GM12891 (cell line): ENCODE data around the gene METTL22.

Experiments used
- DNase-seq: peaks from one replicate; pipeline ENCODE4 v3.0.0; 2011; ENCODE audit warnings: low spot score; ENCODE audit not compliant: insufficient read length
- FAIRE-seq: peaks from 2 replicates; lab custom pipeline; 2011; peaks lifted over from hg19 to GRCh38; lab: Jason Lieb, UNC
- PAX5 ChIP-seq: IDR thresholded peaks from 2 replicates; pipeline ENCODE4 v1.6.1; 2011; ENCODE audit warnings: low read length, moderate library complexity, mild to moderate bottlenecking; ENCODE audit not compliant: insufficient read depth, severe bottlenecking
- POLR2A ChIP-seq: IDR thresholded peaks from 2 replicates; pipeline ENCODE4 v1.6.1; 2011; ENCODE audit warnings: low read depth, low read length, control low read depth
- POLR2AphosphoS5 ChIP-seq: IDR thresholded peaks from 2 replicates; pipeline ENCODE4 v1.6.1; 2011; ENCODE audit warnings: low read depth, low read length, control low read depth
- POU2F2 ChIP-seq: IDR thresholded peaks from 2 replicates; pipeline ENCODE4 v1.6.1; 2011; ENCODE audit warnings: low read depth, mild to moderate bottlenecking, control low read depth, low read length, moderate library complexity
- SPI1 ChIP-seq: IDR thresholded peaks from 2 replicates; pipeline ENCODE4 v1.6.1; 2011; ENCODE audit warnings: low read depth, low read length, control low read depth
- TAF1 ChIP-seq: IDR thresholded peaks from 2 replicates; pipeline ENCODE4 v1.6.1; 2011; ENCODE audit warnings: low read depth, low read length, control low read depth

Gene METTL22

DNA sequence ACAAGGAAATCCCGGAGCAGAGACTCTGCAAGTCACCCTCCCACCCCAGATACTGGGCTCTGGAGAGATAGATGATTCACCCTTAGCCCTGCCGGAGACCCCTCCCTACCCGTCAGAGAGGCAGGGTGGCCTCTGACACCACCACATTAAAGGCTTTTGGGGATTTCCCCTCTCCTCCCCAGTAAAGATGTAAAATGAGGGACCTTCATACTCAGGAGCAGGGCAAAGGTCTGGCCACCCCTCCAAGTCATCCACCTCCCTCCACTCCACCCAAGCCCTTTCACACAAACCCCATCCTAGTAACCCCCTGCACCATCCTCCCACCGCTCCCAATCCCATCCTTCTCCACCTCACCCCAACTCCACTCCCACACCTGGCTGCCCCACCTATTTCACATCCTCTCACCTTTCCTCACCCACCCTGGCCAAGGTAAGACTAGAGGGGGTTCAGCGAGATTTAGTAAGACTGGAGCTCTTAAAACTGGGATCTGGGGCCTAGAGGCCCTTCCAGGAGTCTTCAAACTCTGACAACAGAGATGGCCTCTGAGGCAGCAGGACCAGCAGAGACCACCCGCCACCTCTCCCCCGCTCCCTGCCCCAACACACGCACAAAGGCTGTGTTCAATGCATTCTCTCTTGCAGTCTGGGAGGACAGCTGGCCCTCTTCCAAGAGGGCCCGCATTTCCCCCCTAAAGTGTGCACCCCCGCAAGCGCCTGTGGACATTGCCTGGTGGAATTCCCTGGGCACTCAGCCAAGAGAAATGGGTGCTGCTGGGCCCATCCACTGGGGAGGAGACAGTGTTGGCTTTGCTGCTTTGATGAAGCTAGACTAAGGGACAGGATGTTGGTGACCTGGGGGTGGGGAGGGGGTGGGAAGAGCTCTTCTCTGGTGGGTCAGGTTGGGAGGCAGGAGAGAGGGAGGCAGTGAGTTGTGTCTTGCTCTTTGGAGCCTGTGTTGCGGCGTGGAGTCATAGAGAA lies 54.0 kb downstream of the METTL22 start:
- TF ChIP-seq TAF1, result no peak
- FAIRE-seq (no peak), DNase-seq (no peak)

DNA sequence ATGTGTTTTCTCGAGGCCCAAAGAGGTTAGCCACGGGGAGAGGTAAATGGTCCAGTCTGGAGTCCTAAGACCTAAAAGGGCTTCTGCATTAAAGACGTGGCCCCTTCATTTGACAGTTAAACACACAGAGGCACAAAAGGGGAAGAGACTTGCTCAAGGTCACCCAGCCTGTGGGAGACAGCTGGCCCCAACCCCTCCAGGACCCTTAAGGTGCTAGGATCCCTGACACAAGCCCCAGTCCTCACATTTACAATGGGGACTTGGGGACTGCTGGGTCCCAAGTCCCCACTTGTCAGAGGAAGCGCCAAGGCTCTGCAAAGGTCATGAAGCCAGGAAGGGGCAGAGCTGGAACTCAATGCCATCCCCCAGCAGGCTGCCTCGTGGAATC lies 54.7 kb downstream of the METTL22 start:
- TF ChIP-seq POLR2AphosphoS5 (no peak), POLR2A (no peak), SPI1 (no peak), POU2F2 (no peak), TAF1 (no peak), PAX5 (no peak)
- DNase-seq, result no peak
- FAIRE-seq, result no peak

DNA sequence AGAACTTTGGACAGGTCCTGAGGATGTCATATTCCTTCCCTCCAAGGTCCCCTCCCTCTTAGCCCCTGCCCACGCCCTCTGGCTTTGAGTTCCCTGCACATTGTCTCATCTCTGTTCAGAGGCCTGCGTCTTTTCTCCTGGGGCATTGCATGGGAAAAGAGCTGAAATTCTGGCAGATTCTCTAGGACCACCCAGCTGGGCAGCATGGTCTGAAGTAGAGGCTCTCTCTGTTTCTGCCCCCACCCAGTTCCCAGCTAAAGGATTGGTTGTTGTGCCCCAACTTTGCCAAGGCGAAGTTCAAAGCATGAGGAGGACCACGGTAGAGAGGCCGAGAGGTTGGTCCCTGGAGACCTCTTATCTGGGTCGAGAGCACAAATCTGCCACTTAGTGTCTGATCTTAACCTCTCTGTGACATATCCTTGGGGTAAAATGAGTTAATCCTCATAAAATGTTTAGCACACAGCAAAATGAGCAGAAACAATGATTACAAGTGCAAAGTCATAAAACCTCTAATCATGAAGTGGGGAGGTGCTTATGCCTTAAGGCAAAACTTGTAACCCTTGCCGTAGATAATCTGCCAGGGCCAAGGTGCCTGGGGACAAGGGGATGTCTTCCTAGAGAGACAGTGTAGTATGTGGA lies 55.4 kb downstream of the METTL22 start:
- DNase-seq, result no peak
- FAIRE-seq, result no peak
- no peak for TF ChIP-seq POLR2A
- no peak for TF ChIP-seq SPI1
- TF ChIP-seq TAF1, result no peak
- TF ChIP-seq POLR2AphosphoS5, result no peak
- TF ChIP-seq POU2F2, result no peak

DNA sequence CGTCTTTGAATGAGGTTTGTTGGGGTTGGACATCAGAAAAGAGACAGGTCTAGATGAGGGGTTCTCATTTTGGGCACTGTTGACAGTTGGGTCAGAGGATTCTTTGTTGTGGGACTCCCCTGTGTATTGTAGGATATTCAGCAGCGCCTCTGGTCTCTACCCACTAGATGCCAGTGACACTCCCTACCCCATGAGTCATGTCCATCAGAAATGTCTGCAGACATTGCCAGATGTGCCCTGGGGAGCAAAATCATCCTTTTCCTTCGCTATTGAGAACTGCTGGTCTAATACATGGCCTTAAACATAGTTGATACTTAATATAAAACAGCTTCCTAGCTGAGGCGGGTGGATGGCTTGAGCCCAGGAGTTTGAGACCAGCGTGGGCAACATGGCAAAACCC lies 56.0 kb downstream of the METTL22 start:
- TF ChIP-seq POLR2A, result no peak
- TF ChIP-seq SPI1, result no peak
- TF ChIP-seq POLR2AphosphoS5, result no peak
- TF ChIP-seq POU2F2, result no peak
- no peak for TF ChIP-seq PAX5
- no peak for TF ChIP-seq TAF1
- DNase-seq, result no peak
- no peak for FAIRE-seq

DNA sequence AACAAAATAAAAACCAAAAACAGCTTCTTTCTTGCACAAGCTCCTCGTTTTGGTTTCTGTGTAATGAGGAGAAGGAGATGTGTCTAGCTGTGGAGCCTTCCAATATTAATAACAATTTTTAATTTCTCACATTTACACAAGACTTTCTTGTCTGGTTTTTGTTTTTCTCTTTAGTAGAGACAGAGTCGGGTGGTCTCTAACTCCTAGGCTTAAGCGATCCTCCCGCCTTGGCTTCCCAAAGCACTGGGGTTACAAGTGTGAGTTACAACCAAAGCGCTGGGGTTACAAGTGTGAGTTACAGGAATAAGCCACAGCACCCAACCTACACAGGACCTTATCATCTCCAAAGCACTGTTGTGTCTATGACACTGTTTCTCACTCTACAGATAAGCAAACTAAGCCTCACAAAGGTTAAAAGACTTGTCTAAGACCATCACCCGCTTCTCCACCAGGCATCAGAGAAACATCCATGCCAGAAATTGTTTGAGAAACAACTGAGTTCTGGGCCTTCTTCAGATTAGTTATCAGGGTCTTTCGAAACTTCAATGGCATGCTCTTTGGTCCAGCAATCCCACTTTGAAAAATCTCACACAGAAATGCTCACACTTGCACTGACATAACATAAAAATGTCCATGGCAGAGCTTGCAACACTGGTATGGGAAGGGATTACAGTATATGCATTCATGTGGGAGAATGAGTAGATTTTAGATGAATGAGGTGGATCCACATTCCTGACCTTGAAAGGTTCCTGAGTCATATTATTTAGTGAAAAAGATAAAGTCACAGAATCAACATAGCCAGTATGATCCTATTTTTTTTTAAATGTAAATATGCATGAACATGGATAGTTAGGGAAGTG lies 56.8 kb downstream of the METTL22 start:
- TF ChIP-seq POU2F2, result no peak
- no peak for TF ChIP-seq POLR2A
- TF ChIP-seq POLR2AphosphoS5, result no peak
- TF ChIP-seq TAF1, result no peak
- no peak for TF ChIP-seq PAX5
- no peak for TF ChIP-seq SPI1
- FAIRE-seq (no peak), DNase-seq (no peak)

DNA sequence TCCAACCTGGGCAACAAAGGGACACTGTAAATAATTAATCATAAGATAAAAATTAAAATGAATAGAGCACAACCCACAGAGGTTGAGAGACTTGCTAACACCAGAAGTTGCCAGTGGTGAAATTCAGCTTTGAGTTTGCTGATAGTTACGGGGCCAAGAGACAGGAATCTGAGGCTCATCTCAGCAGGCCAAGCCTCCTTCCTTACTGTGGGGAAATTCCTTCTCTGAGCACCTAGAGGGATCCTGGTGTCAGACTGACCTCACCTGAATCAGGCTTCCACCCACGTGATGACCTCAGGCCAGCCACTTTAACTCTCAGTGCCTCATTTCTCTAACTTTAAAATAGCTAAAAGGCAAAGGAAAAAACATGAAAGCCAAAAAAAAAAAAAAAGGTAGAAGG lies 57.7 kb downstream of the METTL22 start:
- TF ChIP-seq POU2F2 (no peak), POLR2AphosphoS5 (no peak), SPI1 (no peak), TAF1 (no peak), POLR2A (no peak), PAX5 (no peak)
- FAIRE-seq (no peak), DNase-seq (no peak)

DNA sequence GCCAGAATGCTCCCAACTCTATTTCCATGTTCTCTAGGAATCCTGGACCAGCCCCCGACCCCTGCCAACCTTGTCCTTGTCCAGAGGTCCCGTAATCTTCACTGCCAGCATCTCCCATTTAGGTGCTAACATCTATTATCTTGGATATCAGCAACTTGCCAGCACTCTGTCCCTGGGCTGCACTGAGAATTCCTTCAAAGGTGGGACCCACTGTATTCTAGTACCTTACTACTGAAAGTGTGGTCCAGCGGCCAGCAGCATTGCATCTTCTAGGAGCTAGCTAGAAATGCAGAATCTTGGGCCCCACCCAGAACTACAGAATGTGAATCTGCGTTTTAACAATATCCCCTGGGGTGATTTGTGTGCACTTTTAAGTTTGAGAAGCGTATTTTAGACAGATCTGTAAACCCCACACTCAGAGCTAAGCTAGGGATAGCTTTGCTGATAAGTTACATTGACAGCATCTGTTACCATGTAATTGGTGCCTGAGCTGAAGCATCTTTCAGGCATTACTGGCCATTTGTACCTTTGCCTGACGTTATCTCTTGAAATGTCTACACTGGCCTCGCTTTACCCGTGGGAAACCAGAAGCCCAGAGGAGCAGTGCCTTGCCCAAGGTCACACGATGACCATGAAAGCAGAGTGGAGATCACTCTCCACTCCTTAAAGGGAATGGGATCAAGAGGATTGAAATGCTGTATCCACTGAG lies 61.2 kb downstream of the METTL22 start:
- no peak for FAIRE-seq
- DNase-seq, result no peak
- TF ChIP-seq PAX5, result no peak
- TF ChIP-seq POU2F2, result no peak
- TF ChIP-seq SPI1, result no peak
- TF ChIP-seq POLR2A, result no peak
- TF ChIP-seq TAF1, result no peak

DNA sequence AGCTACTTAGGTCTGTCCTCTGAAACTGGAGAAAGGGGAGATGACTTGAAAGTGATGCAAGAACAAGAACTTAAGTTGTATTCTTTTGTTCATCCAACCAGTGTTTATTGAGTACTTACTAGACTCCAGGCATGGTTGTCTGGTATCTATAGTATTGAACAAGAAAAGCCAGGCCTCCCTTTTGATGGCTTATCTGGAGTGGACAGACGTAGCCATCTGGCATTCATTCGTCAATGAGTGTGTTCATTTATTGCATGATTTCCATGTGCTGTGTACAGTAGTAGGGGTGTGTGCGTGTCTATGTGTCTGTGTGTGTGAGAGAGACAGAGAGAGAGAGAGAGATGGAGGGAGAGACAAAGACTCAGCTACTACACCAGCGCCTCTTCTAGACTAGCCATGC lies 62.1 kb downstream of the METTL22 start:
- TF ChIP-seq POU2F2 (no peak), SPI1 (no peak), POLR2A (no peak), TAF1 (no peak), PAX5 (no peak), POLR2AphosphoS5 (no peak)
- DNase-seq (no peak), FAIRE-seq (no peak)

DNA sequence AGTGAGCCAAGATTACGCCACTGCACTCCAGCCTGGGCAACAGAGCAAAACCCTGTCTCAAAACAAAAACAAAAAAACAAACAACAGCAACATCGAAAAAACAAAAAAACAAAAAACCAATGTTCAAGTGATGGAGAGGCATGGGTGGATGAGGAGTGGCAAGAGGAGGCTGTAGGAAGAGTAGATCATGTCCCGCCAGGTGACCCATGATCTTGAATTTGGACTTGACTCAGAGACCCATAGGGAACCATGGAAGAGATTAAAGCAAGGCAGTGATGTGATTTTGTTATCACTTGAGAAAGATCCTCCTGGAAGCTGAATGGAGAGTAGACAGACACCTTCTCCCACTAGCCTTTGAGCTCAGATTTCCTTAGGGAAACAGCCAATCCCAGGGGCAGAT lies 64.1 kb downstream of the METTL22 start:
- DNase-seq (no peak), FAIRE-seq (no peak)

More for the DNA sequence above, 64.1 kb downstream of the METTL22 start:
- TF ChIP-seq SPI1 (no peak), POU2F2 (no peak), TAF1 (no peak), PAX5 (no peak), POLR2A (no peak), POLR2AphosphoS5 (no peak)
